Measurements from ENCODE around the gene FAM20C. TPM values are rescaled to one million over a fixed set of nuclear protein-coding genes. Genes with fewer than 3 reads are reported as not detected.

Gene FAM20C
- total RNA-seq, 1 donor = 16.8 TPM

DNA sequence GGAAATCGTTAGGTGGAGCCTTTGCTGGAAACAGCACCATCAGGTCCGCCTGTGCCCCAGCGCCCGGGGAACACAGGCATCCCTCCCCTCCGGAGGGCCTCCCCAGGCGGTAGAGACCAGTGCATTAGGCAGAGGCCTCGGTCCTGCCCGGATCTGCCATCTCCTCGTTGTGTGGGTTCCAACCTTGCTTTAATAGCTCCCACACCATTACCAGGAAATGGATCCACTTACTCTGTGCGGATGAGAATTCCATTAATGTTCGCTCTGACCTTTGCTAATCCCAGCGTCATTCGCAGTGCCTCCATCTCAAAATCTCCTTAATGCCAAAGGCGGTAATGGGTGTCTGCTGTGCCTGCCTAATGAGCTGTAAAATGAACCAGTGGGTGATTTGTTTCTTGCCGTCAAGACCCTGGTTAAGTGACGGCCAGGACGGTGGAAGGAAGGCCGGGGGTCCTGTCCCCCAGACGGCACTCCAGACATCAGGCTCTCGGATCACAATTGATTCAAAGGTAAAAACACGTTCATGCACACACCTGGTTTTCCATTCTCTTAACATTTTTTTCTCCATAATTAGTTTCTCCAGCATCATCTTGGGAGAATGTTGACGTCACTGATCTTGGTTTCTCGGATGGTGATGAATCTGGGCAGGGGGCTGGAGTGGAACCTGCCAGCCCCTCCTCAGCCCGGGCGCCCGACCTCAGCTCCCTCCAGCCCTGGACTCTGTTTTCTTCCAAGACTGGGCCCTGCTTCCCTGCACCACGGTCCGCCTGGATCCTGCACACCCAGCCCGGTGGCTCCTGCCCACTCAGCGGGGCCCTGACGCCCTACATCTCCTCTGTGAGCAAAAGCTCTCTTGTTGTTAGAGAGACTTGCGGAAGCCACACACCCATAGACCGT lies 22.8 kb upstream of the FAM20C start:
- TF ChIP-seq, protein P1, sequence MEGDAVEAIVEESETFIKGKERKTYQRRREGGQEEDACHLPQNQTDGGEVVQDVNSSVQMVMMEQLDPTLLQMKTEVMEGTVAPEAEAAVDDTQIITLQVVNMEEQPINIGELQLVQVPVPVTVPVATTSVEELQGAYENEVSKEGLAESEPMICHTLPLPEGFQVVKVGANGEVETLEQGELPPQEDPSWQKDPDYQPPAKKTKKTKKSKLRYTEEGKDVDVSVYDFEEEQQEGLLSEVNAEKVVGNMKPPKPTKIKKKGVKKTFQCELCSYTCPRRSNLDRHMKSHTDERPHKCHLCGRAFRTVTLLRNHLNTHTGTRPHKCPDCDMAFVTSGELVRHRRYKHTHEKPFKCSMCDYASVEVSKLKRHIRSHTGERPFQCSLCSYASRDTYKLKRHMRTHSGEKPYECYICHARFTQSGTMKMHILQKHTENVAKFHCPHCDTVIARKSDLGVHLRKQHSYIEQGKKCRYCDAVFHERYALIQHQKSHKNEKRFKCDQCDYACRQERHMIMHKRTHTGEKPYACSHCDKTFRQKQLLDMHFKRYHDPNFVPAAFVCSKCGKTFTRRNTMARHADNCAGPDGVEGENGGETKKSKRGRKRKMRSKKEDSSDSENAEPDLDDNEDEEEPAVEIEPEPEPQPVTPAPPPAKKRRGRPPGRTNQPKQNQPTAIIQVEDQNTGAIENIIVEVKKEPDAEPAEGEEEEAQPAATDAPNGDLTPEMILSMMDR (IDR thresholded peaks at IDR 0.05; ENCODE audit: insufficient read depth, low read depth, low read length) = no peak
- no peak for DNase-seq (ENCODE audit: low read depth)
- H3K4me3 ChIP-seq (ENCODE audit: low read depth, low read length) = no peak overlapping the region

DNA sequence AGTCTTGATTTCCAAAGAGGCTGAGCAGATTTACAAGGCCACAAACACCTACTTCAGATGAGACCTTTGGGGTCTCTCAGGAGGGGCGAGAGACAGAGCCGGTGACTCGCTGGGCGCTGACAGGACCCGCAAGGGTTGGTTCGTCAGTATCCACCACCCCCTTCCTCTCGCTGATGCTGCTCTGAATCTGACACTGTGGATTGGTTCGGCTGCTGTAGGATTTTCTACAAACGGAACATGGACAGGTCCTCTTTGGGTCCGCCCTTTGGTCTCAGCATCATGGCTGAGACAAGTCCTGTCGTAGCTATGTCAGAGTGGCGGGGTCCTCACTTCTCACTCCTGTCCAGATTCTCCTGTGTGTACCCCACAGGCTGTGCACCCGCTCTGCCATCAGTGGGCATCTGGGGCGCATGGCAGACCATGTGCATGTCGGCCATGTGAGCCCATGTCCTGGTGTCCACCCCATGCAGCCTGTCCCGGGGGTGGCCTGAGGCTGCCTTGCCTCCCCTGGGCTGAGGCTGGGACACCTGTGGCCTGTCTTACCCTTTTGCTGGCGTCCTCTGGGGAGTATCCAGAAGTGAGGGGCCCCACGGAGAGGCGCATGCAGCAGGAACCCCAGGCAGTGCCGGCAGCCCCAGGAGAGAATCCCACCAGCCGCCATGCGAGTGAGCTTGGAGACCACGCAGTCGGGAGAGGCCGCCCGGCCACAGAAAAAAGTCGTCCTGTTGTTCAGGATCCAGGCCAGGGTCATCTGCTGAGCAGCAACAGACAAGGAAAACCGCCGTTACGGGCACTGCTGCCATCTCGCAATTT lies 21.6 kb upstream of the FAM20C start:
- TF ChIP-seq, protein P1 (IDR thresholded peaks at IDR 0.05; ENCODE audit: insufficient read depth, low read depth, low read length) = no peak
- no peak for DNase-seq (ENCODE audit: low read depth)
- H3K4me3 ChIP-seq (ENCODE audit: low read depth, low read length) = no peak overlapping the region

DNA sequence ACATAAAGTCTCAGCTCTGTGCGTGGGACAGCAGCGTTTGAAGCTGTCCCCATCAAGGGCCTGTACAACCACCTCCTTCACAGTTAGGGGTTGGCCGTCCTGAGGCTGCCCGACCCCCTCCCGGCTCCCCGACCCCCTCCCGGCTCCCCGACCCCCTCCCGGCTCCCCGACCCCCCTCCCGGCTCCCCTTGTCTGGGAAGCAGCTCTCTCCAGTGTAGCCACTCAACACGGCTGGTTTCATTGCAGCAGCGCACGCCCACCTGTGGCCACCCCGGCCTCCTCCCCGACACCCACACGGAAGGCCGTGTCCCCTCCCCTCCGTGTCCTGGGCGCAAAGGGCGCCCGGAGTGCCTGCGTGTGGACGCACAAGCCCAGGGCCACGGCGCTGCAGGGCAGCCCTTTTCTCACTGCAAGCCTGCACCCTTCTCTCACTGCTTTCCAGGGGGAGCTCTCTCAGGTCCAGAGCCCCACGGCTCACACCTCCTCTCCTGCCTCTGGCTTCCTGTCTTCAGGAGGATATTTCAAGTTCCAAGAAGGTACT lies 20.9 kb upstream of the FAM20C start:
- no peak for DNase-seq (ENCODE audit: low read depth)
- TF ChIP-seq, protein P1 (IDR thresholded peaks at IDR 0.05; ENCODE audit: insufficient read depth, low read depth, low read length) = no peak
- H3K4me3 ChIP-seq (ENCODE audit: low read depth, low read length) = no peak overlapping the region

DNA sequence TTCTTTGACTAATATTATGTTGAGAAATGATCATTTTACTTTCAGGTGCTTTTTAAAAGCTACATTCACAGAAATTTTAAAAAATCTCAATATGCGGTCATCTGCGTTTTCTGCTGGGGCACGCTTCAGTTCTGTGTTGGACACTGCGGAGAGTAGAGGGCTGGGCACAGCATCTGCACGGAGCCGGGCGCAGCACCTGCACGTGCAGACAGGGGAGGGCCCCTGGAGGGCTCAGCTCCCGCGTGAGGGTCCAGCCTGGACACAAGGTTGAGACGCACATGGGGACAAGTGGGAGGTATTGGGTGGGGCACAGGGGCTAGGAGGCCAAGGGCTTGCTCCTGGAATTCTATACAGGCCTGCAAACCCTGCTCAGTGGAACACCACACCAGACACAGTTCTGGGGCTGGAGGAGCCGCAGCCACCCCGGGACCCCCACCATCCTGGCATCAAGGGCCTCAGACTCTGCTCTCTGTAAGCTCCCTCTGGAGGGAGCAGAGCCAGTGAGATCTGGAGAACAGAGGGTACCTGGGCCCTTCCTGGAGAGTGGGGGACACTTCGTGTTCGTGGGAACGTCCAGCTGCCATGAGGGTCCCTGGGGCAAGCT lies 20.4 kb upstream of the FAM20C start:
- TF ChIP-seq, protein P1 (IDR thresholded peaks at IDR 0.05; ENCODE audit: insufficient read depth, low read depth, low read length) = no peak
- H3K4me3 ChIP-seq (ENCODE audit: low read depth, low read length) = no peak overlapping the region
- DNase-seq (ENCODE audit: low read depth) = no peak

DNA sequence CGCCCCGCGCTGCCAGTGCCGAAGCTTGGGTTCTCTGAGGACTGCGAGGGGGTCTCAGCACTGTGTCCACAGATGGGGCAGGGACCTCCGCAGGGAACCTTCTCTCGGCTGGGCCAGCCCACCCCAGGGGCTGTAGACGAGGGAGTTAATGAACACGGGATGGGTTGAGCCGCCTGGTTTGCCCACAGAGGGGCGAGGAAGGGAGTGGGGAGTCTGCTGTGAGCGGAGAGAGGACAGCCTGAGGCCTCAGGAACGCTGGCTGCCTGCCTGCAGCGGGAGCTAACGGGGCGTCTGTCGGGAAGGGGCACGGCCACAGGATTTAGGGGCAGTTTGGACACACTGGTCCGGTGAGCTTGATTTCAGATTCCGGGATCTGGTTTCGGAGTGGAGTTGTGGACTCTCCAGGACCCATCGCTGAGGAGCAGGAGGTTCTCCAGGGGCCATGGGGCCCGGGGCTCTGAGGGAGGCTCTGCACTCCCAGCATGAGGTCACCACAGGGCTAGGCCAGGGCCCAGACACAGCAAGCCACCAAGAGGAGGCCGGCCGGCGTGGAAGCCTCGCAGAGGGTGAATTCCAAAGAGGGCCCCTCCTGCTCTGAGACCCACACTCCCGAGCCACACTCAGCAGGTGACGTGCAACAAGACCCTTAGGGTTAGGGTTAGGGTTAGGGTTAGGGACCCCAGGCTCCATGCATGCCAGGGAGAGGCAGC lies 19.0 kb upstream of the FAM20C start:
- DNase-seq (ENCODE audit: low read depth) = no peak
- H3K4me3 ChIP-seq (ENCODE audit: low read depth, low read length) = no peak overlapping the region
- TF ChIP-seq, protein P1 (IDR thresholded peaks at IDR 0.05; ENCODE audit: insufficient read depth, low read depth, low read length) = no peak

DNA sequence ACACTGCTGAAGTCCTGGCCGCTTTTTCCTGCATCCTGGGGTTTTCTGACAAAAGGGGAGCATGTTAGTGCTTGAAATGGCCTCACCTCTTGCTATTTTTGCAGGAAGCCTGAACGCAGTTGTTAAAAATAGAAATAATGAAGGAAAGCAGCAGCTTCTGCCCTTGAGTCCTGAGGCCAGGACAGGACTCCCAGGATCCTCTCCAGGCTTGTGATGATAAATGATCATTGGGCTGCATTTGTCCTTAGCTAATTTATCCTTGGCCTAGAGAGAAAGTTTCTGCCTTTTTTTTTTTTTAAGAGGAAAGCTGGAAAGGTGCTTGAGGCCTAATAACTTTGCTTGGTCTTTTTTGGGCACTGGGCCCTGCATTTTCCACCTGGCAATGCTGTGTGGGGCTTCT lies 17.7 kb upstream of the FAM20C start:
- H3K4me3 ChIP-seq (ENCODE audit: low read depth, low read length) = no peak overlapping the region
- DNase-seq (ENCODE audit: low read depth) = no peak
- TF ChIP-seq, protein P1 (IDR thresholded peaks at IDR 0.05; ENCODE audit: insufficient read depth, low read depth, low read length) = no peak
